Gastrocnemius medialis (tissue), 4 donors: Measurements from ENCODE around the gene CHTOP.

ENCODE experiments used
- CTCF ChIP-seq, 5 experiments: fragments of 450-650 bp in 3 of 5; fragments of 200-600 bp in 2 of 5; sonication (generic) in 2 of 5; IDR thresholded peaks in 4 of 5; conservative IDR thresholded peaks in 1 of 5; 1 replicate in 4 of 5; 2 replicates in 1 of 5; pipeline ENCODE4 v1.5.1; 2016 to 2019; ENCODE audit warnings: antibody characterized with exemption in 5 of 5, mild to moderate bottlenecking in 3 of 5, moderate library complexity in 3 of 5
- POLR2A ChIP-seq, 2 donors: fragments of 450-650 bp; IDR thresholded peaks; one replicate each; pipeline ENCODE4 v1.6.1; 2017; ENCODE audit warnings: antibody characterized with exemption in 2 of 2, mild to moderate bottlenecking in 2 of 2, moderate library complexity in 2 of 2

DNA sequence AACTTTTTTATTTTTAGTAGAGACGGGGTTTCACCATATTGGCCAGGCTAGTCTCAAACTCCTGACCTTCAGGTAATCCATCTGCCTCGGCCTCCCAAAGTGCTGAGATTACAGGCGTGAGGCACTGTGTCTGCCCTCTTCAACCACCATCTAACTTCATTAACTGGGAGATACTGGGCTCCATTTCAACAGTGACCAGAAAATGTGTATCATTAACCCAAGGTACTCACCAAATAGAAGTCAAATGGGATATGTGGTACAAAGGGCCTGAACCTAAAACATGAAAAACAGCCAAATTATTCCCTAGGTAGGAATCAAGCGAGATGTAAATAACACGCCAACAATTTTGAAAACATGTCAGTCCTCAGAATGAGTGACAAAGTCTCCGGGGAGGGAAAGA, 35.7 kb downstream of the CHTOP start:
- TF ChIP-seq CTCF (IDR thresholded peaks at IDR 0.05 in 4 of 5, conservative IDR thresholded peaks at IDR 0.05 in 1 of 5) (no peak), POLR2A (IDR thresholded peaks at IDR 0.05) (no peak)
